Daoy (cell line): Measurements from ENCODE around the gene TMEM253. TPM values are rescaled to one million over a fixed set of nuclear protein-coding genes. Genes with fewer than 3 reads are reported as not detected.

Experiments
- DNase-seq: peaks from one replicate; pipeline ENCODE4 v3.0.0-alpha.2; 2015; ENCODE audit warnings: low read depth
- total RNA-seq: library from RNA; depleted of rRNA; stranded (reverse); fragments of >200 nt; shearing (Covaris generic); gene quantifications from 2 replicates; pipeline ENCODE4 v1.2.3, GENCODE V29; 2014

The TMEM253 gene
- total RNA-seq, 1 experiment from 2014 or later: not detected

GRCh38 chr14:21070610-21071224 is 30.1 kb upstream of the TMEM253 start:
- DNase-seq: peak; percentile 73

GRCh38 chr14:21071225-21072030 is 29.4 kb upstream of the TMEM253 start:
- DNase-seq: peak; percentile 99

GRCh38 chr14:21072031-21072473 is 28.8 kb upstream of the TMEM253 start:
- DNase-seq: peak; percentile 68

DNA sequence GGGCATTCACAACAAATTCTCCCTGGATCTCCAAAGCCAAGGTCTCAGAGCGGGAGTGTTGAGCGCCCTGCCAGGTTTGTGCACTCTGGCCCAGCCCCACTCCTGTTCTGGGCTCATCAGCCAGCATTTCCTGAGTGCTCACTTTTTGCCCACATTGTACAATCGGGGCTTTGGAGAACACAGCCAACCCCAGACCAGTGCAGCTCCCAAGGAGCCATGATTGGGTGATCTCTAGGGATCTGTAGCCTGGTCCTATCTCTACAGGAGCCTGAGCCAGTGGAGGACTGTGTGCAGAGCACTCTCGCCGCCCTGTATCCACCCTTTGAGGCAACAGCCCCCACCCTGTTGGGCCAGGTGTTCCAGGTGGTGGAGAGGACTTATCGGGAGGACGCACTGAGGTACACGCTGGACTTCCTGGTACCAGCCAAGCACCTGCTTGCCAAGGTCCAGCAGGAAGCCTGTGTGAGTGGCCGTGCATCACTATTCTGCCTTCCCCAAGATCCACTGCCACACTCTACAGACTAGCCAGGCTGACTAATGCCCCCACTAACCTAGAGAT is 28.0 kb upstream of the TMEM253 start:
- DNase-seq: no peak

- no peak for DNase-seq
Measured at GRCh38 chr14:21073921-21074320, 26.9 kb upstream of the TMEM253 start.

GRCh38 chr14:21074398-21075272 is 26.2 kb upstream of the TMEM253 start:
- no peak for DNase-seq

DNA sequence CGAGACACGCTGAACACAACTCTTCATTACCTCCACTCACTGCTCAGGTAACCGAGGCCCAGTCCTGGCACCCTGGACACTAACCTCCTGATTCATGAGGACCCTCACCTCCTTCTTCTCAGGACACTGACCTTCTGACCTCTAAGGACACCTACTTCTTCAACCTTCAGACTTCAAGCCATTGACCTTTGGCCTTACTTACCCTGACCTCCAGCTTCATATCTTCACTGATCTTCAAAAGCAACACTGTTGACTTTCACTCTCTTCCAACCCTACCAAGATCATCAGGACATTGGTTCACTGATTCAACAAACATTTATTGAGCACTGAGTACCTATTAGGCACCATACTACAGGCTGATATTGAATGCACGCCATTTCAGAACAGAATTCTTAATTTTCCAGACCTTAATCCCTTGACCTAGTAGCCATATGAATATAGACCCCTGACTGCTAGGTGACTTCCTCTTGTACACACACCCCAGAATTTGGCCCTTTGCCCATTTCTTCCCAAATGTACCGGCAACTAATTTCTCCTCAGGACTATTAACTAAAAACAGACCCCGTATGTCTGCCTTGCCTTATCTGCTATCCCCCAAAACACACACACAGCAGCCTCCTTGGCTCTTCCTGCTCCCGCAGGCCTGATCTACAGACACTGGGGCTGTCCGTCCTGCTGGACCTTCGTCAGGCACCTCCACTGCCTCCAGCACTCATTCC is 25.0 kb upstream of the TMEM253 start:
- no peak for DNase-seq

DNA sequence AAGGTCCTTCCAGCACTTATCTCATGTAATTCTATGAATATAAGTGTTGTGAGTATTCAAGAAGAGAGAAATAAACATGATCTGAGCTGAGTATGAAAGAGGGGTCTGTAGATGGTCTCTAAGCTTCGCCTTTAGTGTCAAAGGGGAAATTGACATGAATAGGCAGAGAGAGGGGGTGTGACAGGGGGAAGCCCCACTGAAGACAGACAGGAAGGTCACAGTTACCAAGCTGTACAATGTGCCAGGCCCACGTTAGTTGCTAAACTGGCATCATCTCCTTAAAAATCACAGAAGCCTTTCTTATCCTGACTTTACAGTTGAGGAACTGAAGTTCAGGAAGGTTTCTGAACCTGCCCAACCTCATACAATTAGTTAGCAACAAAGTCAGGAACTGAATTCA is 23.2 kb upstream of the TMEM253 start:
- DNase-seq: no peak

GRCh38 chr14:21078287-21078686 is 22.6 kb upstream of the TMEM253 start:
- DNase-seq: no peak

DNA sequence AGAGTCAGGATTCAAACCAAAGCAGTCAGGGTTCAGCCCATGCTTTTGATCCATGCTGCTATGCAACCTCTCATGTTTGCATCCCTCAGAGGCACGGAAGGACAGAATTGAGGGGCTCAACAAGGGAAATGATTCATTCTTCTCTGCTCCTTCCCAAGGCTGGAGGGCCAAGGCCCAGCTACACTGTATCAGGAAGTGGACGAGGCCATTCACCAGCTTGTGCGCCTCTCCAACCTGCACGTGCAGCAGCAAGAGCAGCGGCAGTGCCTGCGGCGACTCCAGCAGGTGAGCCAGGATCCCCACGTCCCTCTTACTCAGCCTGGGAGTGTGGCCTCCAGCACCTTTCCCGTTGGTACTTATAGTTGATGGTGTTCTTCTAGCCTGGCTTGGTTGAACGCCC is 22.1 kb upstream of the TMEM253 start:
- no peak for DNase-seq

GRCh38 chr14:21081521-21082142 is 19.2 kb upstream of the TMEM253 start:
- DNase-seq: no peak

GRCh38 chr14:21083565-21084325 is 17.1 kb upstream of the TMEM253 start:
- DNase-seq: no peak

DNA sequence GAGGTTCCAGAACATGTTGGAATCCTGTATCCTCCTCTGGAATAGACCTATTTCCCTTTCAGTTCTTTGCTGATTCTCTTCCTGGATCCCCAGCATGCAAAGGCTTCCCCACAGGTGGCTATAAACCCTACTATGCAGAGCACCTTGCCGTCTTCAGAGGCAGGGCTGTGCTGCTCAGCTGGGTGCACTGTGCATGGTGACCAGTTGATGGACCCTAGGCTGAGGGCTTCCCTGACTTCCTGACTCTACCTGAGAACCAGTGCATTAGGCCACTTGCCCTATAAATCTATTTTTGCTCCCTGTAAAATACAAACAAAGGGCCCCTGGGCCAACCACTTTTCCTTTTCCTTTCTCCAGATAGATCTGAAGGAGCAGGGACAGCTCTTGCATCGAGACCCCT is 16.5 kb upstream of the TMEM253 start:
- no peak for DNase-seq

GRCh38 chr14:21084998-21085853 is 15.6 kb upstream of the TMEM253 start:
- peak; percentile 75 for DNase-seq

DNA sequence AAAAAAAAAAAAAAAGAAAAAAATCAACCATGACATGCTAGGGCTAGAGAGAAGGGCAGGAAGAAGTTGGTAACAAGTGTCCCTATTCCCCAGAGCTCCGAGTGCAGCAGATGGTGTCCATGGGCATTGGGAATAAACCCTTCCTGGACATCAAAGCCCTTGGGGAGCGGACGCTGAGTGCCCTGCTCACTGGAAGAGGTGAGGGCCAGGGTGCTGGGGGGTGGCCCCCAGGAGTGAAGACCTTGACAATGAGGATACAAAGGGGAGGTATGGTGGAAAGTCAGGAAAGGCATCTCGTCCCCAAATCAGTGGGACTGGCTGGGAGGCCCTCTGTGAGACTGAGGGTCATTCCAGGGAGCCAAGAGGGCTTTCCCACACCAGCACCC is 14.0 kb upstream of the TMEM253 start:
- DNase-seq: no peak

GRCh38 chr14:21087294-21088091 is 13.4 kb upstream of the TMEM253 start:
- DNase-seq: peak; percentile 96

DNA sequence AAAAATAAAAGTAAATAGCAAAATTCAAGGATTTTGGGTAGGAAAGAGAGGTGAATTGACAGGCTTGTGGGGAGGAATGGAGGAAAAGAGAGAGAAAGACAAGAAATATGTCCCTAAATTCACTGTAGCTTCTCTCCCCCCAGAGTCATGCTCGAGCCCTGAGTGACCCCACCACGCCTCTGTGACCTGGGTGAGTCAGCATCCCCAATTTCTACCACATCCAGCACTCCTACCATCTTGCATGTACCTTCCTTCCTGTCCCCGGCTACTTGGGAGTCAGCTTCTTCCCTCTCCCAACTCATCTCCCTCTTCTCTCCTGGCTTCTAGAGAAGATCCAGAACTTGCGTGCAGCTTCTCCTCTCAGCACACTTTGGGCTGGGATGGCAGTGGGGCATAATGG is 12.2 kb upstream of the TMEM253 start:
- DNase-seq: no peak

DNA sequence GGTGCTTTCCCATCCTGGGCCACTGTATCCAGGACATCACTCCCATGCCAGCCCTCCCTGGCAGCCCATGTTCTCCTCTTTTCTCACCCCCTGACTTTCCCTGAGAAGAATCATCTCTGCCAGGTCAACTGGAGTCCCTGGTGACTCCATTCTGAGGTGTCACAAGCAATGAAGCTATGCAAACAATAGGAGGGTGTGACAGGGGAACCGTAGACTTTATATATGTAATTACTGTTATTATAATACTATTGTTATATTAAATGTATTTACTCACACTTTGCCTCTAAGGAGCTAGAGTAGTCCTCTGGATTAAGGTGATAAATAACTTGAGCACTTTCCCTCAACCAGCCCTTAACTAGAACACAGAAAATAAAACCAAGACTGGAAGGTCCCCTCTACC is 11.6 kb upstream of the TMEM253 start:
- no peak for DNase-seq

- DNase-seq: no peak
Measured at GRCh38 chr14:21089877-21090193, 11.0 kb upstream of the TMEM253 start.
